Activated CD4-positive, alpha-beta memory T cell treated with anti-CD3 and anti-CD28 coated beads, Interleukin-2, amount 10 ng/mL, durations not matched to agents 7 days and 5 days (primary cell): ENCODE data around the gene LEO1. TPM values are rescaled to one million over a fixed set of nuclear protein-coding genes. Genes with fewer than 3 reads are reported as not detected.

Experiments
- CTCF ChIA-PET: fragments of 350-600 bp; sonication (Branson Sonifier 250); formaldehyde crosslinking; loops from one replicate; lab custom pipeline; 2021; ENCODE audit warnings: antibody characterized with exemption, inconsistent platforms; lab: Charles Lee
- POLR2A ChIA-PET: fragments of 350-600 bp; sonication (Branson Sonifier 250); formaldehyde crosslinking; loops from one replicate; lab custom pipeline; 2021; ENCODE audit warnings: antibody characterized with exemption; lab: Charles Lee
- DNase-seq: peaks from one replicate; pipeline ENCODE4 v3.0.0-alpha.2; 2020
- H3K27ac Mint-ChIP-seq: one replicate; pipeline ENCODE4 v1.8.0; 2021; ENCODE audit warnings: mild to moderate bottlenecking, mixed read lengths
- H3K27me3 Mint-ChIP-seq: one replicate; pipeline ENCODE4 v1.8.0; 2021; ENCODE audit warnings: mixed read lengths
- H3K36me3 Mint-ChIP-seq: one replicate; pipeline ENCODE4 v1.8.0; 2021; ENCODE audit warnings: low read depth, mixed read lengths
- H3K4me1 Mint-ChIP-seq: one replicate; pipeline ENCODE4 v1.8.0; 2021; ENCODE audit warnings: mixed read lengths
- H3K4me3 Mint-ChIP-seq: one replicate; pipeline ENCODE4 v1.8.0; 2021; ENCODE audit warnings: mild to moderate bottlenecking, mixed read lengths
- H3K9me3 Mint-ChIP-seq: one replicate; pipeline ENCODE4 v1.8.0; 2021; ENCODE audit warnings: mixed read lengths
- total RNA-seq, 2 experiments: library from RNA; stranded (reverse); gene quantifications; one replicate each; pipeline ENCODE4 v1.2.3, GENCODE V29; 2021

The LEO1 gene
- total RNA-seq, 2 experiments from 2014 or later: 31.2 to 32.8 TPM

- Mint-ChIP-seq H3K4me3 (no peak overlapping the region), H3K36me3 (peaks cover 58% of the 10 kb centered on the region), H3K9me3 (no peaks in the 10 kb centered on the region), H3K4me1 (no peaks in the 10 kb centered on the region), H3K27ac (no peak overlapping the region), H3K27me3 (no peaks in the 10 kb centered on the region)
- no peak for DNase-seq
- ChIA-PET POLR2A (no interaction called here), CTCF (interaction anchor here (0.7 kb wide), 2 partner anchors 10 to 19 kb away, joined by 3 read pairs; no protein-coding TSS in a partner anchor)
These were observed 63.3 kb downstream of the LEO1 start for GRCh38 chr15:51908316-51908715.

- Mint-ChIP-seq H3K9me3 (no peaks in the 10 kb centered on the region), H3K4me1 (no peaks in the 10 kb centered on the region), H3K27ac (no peak overlapping the region), H3K36me3 (peaks cover 58% of the 10 kb centered on the region), H3K4me3 (no peak overlapping the region), H3K27me3 (no peaks in the 10 kb centered on the region)
- CTCF ChIA-PET: interaction anchor here (0.7 kb wide), 1 partner anchor 18 kb away, joined by 3 read pairs; no protein-coding TSS in a partner anchor
- DNase-seq: no peak
- POLR2A ChIA-PET: no interaction called here
These were observed 64.3 kb downstream of the LEO1 start for GRCh38 chr15:51907136-51907862.

- ChIA-PET CTCF (interaction anchor here (0.7 to 3.3 kb wide), 6 partner anchors 16 to 303 kb away, joined by 3 to 14 read pairs (median 4); no protein-coding TSS in a partner anchor), POLR2A (no interaction called here)
- Mint-ChIP-seq H3K27ac (no peak overlapping the region), H3K9me3 (no peaks in the 10 kb centered on the region), H3K27me3 (no peaks in the 10 kb centered on the region), H3K4me3 (no peak overlapping the region), H3K36me3 (peaks cover 65% of the 10 kb centered on the region), H3K4me1 (no peaks in the 10 kb centered on the region)
- no peak for DNase-seq
These were observed 66.6 kb downstream of the LEO1 start for GRCh38 chr15:51904931-51905330.

GRCh38 chr15:51904421-51904820 is 67.2 kb downstream of the LEO1 start:
- no peak overlapping the region for H3K27ac Mint-ChIP-seq
- no peak for DNase-seq
- no peaks in the 10 kb centered on the region for H3K9me3 Mint-ChIP-seq
- ChIA-PET POLR2A (no interaction called here), CTCF (interaction anchor here (0.7 to 3.3 kb wide), 4 partner anchors 16 to 304 kb away, joined by 3 to 14 read pairs (median 6); no protein-coding TSS in a partner anchor)
- H3K4me3 Mint-ChIP-seq: no peak overlapping the region
- no peaks in the 10 kb centered on the region for H3K4me1 Mint-ChIP-seq
- peaks cover 63% of the 10 kb centered on the region for H3K36me3 Mint-ChIP-seq
- H3K27me3 Mint-ChIP-seq: no peaks in the 10 kb centered on the region

- Mint-ChIP-seq H3K4me1 (peaks cover 2% of the 10 kb centered on the region), H3K36me3 (peaks cover 52% of the 10 kb centered on the region), H3K27ac (no peak overlapping the region), H3K9me3 (no peaks in the 10 kb centered on the region), H3K27me3 (no peaks in the 10 kb centered on the region), H3K4me3 (no peak overlapping the region)
- ChIA-PET POLR2A (no interaction called here), CTCF (interaction anchor here (0.7 to 2.9 kb wide), 17 partner anchors 11 to 338 kb away, joined by 3 to 13 read pairs (median 4); partner anchors contain the start of gene TMOD3)
- DNase-seq: no peak
These were observed 82.1 kb downstream of the LEO1 start for GRCh38 chr15:51889486-51889885.

- no peaks in the 10 kb centered on the region for H3K9me3 Mint-ChIP-seq
- no peak overlapping the region for H3K27ac Mint-ChIP-seq
- ChIA-PET CTCF (interaction anchor here (0.7 to 2.9 kb wide), 21 partner anchors 10 to 338 kb away, joined by 3 to 13 read pairs (median 4); partner anchors contain the start of gene TMOD3), POLR2A (no interaction called here)
- H3K36me3 Mint-ChIP-seq: peaks cover 48% of the 10 kb centered on the region
- peaks cover 2% of the 10 kb centered on the region for H3K4me1 Mint-ChIP-seq
- DNase-seq: no peak
- no peak overlapping the region for H3K4me3 Mint-ChIP-seq
- no peaks in the 10 kb centered on the region for H3K27me3 Mint-ChIP-seq
These were observed 82.9 kb downstream of the LEO1 start for GRCh38 chr15:51888593-51889195.

Other genes with a start within 250 kb of the LEO1 start
- 10 to 100 TPM; 14.8 to 14.9 TPM for gene LYSMD2, start 234.1 kb downstream of the LEO1 start, total RNA-seq
- gene TMOD2, start 220.2 kb downstream of the LEO1 start, total RNA-seq: 1 to 10 TPM; 6.2 to 6.5 TPM
- 10 to 100 TPM; 77.5 to 79.6 TPM for gene TMOD3, start 142.1 kb downstream of the LEO1 start, total RNA-seq
- 10 to 100 TPM; 44.9 to 47.9 TPM for gene MAPK6, start 47.4 kb upstream of the LEO1 start, total RNA-seq
- gene BCL2L10, start 141.0 kb upstream of the LEO1 start, total RNA-seq: not detected
- 10 to 100 TPM; 35.4 to 35.5 TPM for gene GNB5, start 219.6 kb upstream of the LEO1 start, total RNA-seq